Natural killer cell (primary cell): Measurements from ENCODE around the gene SCAF8. TPM values are rescaled to one million over a fixed set of nuclear protein-coding genes. Genes with fewer than 3 reads are reported as not detected.

ENCODE experiments used
- ATAC-seq, 3 donors: fragments of 150-1000 bp in 2 of 3; fragments of 200-7000 bp in 1 of 3; cut with Tn5 transposase; 1 replicate in 1 of 3; 2 replicates in 2 of 3; pipeline ENCODE4 v1.10.0; 2021; ENCODE audit warnings: mild to moderate bottlenecking in 2 of 3, moderate library complexity in 2 of 3
- DNase-seq, 2 donors: peaks; one replicate each; pipeline versions ENCODE4 v3.0.0 to v3.0.0-alpha.2; 2013 to 2021; ENCODE audit warnings: mixed read lengths in 1 of 2
- H3K27ac ChIP-seq: one replicate; pipeline ENCODE4 v1.5.1; 2013; ENCODE audit warnings: mild to moderate bottlenecking, low read length
- H3K27me3 ChIP-seq: one replicate; pipeline ENCODE4 v1.6.1; 2013; ENCODE audit warnings: low read length; ENCODE audit not compliant: control insufficient read depth, insufficient read depth
- H3K36me3 ChIP-seq: one replicate; pipeline ENCODE4 v1.6.1; 2013; ENCODE audit warnings: low read length; ENCODE audit not compliant: control insufficient read depth, insufficient read depth
- H3K4me1 ChIP-seq: one replicate; pipeline ENCODE4 v1.6.1; 2013; ENCODE audit warnings: low read length; ENCODE audit not compliant: control insufficient read depth, insufficient read depth
- H3K4me3 ChIP-seq: one replicate; pipeline ENCODE4 v1.5.1; 2013; ENCODE audit warnings: low read length
- H3K9me3 ChIP-seq: one replicate; pipeline ENCODE4 v1.6.1; 2013; ENCODE audit warnings: low read length; ENCODE audit not compliant: control insufficient read depth, insufficient read depth
- H3K27ac Mint-ChIP-seq, 2 donors: one replicate each; pipeline ENCODE4 v1.8.0; 2022; ENCODE audit warnings: mild to moderate bottlenecking in 2 of 2, mixed read lengths in 2 of 2, moderate library complexity in 1 of 2
- H3K27me3 Mint-ChIP-seq, 2 donors: one replicate each; pipeline ENCODE4 v1.8.0; 2022; ENCODE audit warnings: low read depth in 2 of 2, mixed read lengths in 2 of 2
- H3K36me3 Mint-ChIP-seq: one replicate; pipeline ENCODE4 v1.8.0; 2022; ENCODE audit warnings: mixed read lengths
- H3K4me1 Mint-ChIP-seq, 2 donors: one replicate each; pipeline ENCODE4 v1.8.0; 2022; ENCODE audit warnings: mixed read lengths in 2 of 2
- H3K4me3 Mint-ChIP-seq: one replicate; pipeline ENCODE4 v1.8.0; 2022; ENCODE audit warnings: mild to moderate bottlenecking, moderate library complexity, mixed read lengths
- H3K9me3 Mint-ChIP-seq, 2 donors: one replicate each; pipeline ENCODE4 v1.8.0; 2022; ENCODE audit warnings: mixed read lengths in 2 of 2
- WGBS: methylation state at CpG from one replicate; pipeline ENCODE4 v1.1.7; 2013; ENCODE audit warnings: missing lambda C conversion rate; ENCODE audit not compliant: insufficient coverage; 5-methylcytosine and 5-hydroxymethylcytosine counted together
- intact Hi-C: fragments of 100-400 bp; cut with micrococcal nuclease; formaldehyde crosslinking; loops from one replicate; pipeline ENCODE4 v1.14.2; 2022
- total RNA-seq, 4 donors: library from RNA; stranded (reverse); fragments of 120-200 nt in 1 of 4; gene quantifications; one replicate each; pipeline versions ENCODE4 v1.2.3 to v1.2.4, GENCODE V29; 2013 to 2022
- TF ChIP-seq, protein P1 (sequence below): fragments of 200-600 bp; IDR thresholded peaks from one replicate; pipeline ENCODE4 v1.8.0; 2022; ENCODE audit warnings: antibody characterized with exemption

The SCAF8 gene
- total RNA-seq, 3 donors from 2014 or later (not counting 1 experiment from before 2014, with no cell fraction given), result 60.0 to 74.3 (median 68.2) TPM

GRCh38 chr6:154721460-154721859, 11.8 kb upstream of the SCAF8 start:
- peaks cover 5% of the 10 kb centered on the region for H3K9me3 ChIP-seq
- no peaks in the 10 kb centered on the region for H3K36me3 ChIP-seq
- Mint-ChIP-seq H3K9me3 (peaks cover 2 to 7% of the 10 kb centered on the region in 2 donors), H3K27ac (no peak overlapping the region), H3K36me3 (no peaks in the 10 kb centered on the region), H3K4me1 (no peaks in the 10 kb centered on the region), H3K27me3 (peaks cover 7 to 12% of the 10 kb centered on the region in 2 donors), H3K4me3 (no peak overlapping the region)
- ATAC-seq (no peak), DNase-seq (no peak)
- H3K27ac ChIP-seq, result no peak overlapping the region
- WGBS, result 7% methylated on average over 6 of the region's 6 CpGs
- H3K4me3 ChIP-seq, result no peak overlapping the region
- no peaks in the 10 kb centered on the region for H3K27me3 ChIP-seq
- TF ChIP-seq, protein P1, sequence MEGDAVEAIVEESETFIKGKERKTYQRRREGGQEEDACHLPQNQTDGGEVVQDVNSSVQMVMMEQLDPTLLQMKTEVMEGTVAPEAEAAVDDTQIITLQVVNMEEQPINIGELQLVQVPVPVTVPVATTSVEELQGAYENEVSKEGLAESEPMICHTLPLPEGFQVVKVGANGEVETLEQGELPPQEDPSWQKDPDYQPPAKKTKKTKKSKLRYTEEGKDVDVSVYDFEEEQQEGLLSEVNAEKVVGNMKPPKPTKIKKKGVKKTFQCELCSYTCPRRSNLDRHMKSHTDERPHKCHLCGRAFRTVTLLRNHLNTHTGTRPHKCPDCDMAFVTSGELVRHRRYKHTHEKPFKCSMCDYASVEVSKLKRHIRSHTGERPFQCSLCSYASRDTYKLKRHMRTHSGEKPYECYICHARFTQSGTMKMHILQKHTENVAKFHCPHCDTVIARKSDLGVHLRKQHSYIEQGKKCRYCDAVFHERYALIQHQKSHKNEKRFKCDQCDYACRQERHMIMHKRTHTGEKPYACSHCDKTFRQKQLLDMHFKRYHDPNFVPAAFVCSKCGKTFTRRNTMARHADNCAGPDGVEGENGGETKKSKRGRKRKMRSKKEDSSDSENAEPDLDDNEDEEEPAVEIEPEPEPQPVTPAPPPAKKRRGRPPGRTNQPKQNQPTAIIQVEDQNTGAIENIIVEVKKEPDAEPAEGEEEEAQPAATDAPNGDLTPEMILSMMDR, result no peak
- H3K4me1 ChIP-seq, result no peaks in the 10 kb centered on the region
- intact Hi-C loops, result no loop called here

DNA sequence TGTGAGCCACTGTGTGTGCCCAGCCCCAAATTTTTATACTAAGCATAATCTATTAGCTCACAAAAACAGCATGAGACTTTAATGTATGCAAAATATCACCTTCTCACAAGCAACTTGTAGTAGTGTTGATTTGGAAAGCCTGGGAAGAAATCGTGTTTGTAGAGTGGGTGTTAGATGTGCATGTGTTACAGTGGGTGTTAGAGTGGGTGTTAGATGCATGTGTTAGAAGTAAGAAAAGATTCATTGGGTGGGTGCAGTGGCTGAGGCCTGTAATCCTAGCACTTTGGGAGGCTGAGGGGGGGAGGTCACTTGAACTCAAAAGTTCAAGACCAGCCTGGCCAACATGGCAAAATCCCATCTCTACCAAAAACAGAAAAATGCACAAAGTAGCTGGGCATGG, 6.3 kb upstream of the SCAF8 start:
- TF ChIP-seq, protein P1, result no peak
- ATAC-seq (peak; percentile 24 to 57 (median 55)), DNase-seq (no peak)
- H3K36me3 ChIP-seq, result no peaks in the 10 kb centered on the region
- H3K9me3 ChIP-seq, result no peaks in the 10 kb centered on the region
- H3K4me3 ChIP-seq, result no peak overlapping the region
- Mint-ChIP-seq H3K27me3 (peaks cover 0 to 3% of the 10 kb centered on the region in 2 donors), H3K36me3 (no peaks in the 10 kb centered on the region), H3K4me1 (peaks cover 0 to 4% of the 10 kb centered on the region in 2 donors), H3K27ac (no peak overlapping the region), H3K9me3 (no peaks in the 10 kb centered on the region), H3K4me3 (no peak overlapping the region)
- H3K27me3 ChIP-seq, result no peaks in the 10 kb centered on the region
- 67% methylated on average over 1 of the region's 1 CpG for WGBS
- no peaks in the 10 kb centered on the region for H3K4me1 ChIP-seq
- H3K27ac ChIP-seq, result no peak overlapping the region
- intact Hi-C loops, result no loop called here

GRCh38 chr6:154731296-154732218, 1.7 kb upstream of the SCAF8 start:
- ATAC-seq (no peak), DNase-seq (no peak)
- Mint-ChIP-seq H3K27me3 (no peaks in the 10 kb centered on the region), H3K27ac (peak overlapping the region; percentile 12 to 90), H3K4me1 (peaks cover 14 to 24% of the 10 kb centered on the region in 2 donors), H3K4me3 (peak overlapping the region; percentile 82), H3K36me3 (no peaks in the 10 kb centered on the region), H3K9me3 (no peaks in the 10 kb centered on the region)
- WGBS, result 98% methylated on average over 24 of the region's 24 CpGs
- H3K4me3 ChIP-seq, result no peak overlapping the region
- intact Hi-C loops, result loop anchor here (5.0 kb wide), 1 partner anchor 581 kb away; the partner anchor contains the start of gene TFB1M
- H3K27me3 ChIP-seq, result no peaks in the 10 kb centered on the region
- peaks cover 20% of the 10 kb centered on the region for H3K4me1 ChIP-seq
- no peaks in the 10 kb centered on the region for H3K9me3 ChIP-seq
- TF ChIP-seq, protein P1, result no peak
- H3K27ac ChIP-seq, result no peak overlapping the region
- no peaks in the 10 kb centered on the region for H3K36me3 ChIP-seq
